GM12865 (cell line): ENCODE data around the gene LHX3.

ENCODE experiments used
- DNase-seq: peaks from one replicate; pipeline ENCODE4 v3.0.0; 2010; ENCODE audit warnings: low read depth
- H3K4me3 ChIP-seq: 2 replicates; pipeline ENCODE4 v1.5.1; 2011; ENCODE audit warnings: mild to moderate bottlenecking, low read depth, low read length, control low read depth
- TF ChIP-seq, protein P1 (sequence below): IDR thresholded peaks from 2 replicates; pipeline ENCODE4 v1.5.1; 2011; ENCODE audit warnings: low read length, control low read depth, low read depth, inconsistent platforms; ENCODE audit not compliant: insufficient read depth; ENCODE audit errors: missing control alignments

LHX3 gene

DNA sequence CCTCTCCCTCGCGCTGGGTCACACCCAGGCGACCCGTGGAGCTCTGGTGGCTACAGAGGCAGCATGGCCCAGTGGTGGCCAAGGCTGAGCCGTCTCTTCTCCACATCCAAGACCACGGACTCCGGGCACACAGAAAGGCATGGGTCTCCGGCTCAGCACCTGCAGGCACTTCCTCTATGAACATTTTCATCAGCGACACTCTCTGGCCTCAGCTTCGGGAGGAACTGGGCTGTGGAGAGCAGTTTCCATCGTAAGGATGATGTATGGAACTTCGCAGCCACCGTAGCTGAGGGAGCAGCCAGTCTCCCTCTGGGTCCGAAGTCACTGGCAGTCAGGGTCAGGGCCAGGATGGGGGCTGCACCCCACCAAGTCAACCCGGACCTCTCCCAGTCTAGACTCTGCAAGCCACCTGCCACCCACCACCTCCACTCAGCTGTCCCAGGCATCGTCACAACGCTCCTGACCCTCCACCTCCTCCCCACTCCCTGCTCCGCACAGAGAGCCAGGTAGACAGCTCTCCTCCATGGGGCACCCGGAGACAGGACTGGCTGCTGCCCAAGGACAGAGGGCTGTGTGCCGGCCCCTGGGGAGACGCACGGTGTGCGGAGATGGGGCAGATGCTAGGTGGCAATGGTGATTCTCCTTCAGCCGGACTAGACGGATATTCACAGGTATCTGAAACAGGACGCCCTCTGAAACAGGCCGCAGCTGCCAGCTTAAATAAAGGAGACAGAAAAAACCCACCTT lies 31.0 kb upstream of the LHX3 start:
- no peak overlapping the region for H3K4me3 ChIP-seq
- TF ChIP-seq, protein P1, sequence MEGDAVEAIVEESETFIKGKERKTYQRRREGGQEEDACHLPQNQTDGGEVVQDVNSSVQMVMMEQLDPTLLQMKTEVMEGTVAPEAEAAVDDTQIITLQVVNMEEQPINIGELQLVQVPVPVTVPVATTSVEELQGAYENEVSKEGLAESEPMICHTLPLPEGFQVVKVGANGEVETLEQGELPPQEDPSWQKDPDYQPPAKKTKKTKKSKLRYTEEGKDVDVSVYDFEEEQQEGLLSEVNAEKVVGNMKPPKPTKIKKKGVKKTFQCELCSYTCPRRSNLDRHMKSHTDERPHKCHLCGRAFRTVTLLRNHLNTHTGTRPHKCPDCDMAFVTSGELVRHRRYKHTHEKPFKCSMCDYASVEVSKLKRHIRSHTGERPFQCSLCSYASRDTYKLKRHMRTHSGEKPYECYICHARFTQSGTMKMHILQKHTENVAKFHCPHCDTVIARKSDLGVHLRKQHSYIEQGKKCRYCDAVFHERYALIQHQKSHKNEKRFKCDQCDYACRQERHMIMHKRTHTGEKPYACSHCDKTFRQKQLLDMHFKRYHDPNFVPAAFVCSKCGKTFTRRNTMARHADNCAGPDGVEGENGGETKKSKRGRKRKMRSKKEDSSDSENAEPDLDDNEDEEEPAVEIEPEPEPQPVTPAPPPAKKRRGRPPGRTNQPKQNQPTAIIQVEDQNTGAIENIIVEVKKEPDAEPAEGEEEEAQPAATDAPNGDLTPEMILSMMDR, result no peak
- DNase-seq, result no peak

DNA sequence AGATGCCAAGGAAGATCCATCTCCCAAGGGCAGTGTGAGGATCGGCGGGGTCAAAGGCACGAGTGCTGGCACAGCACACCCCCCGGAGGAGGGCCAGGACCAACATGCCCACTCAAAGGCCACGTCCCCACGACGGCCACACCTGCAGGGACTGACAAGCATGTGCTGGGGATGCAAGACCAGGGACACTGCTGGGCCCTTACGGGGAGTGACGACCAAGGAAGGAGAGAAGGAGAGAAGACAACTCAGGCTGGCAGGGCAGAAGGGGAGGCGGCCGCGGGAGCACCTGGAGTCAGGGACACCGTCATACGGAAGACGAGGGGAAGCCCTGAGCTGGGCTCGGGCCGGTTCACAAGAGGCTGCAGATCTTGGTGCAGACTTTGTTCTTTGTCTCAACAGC lies 30.2 kb upstream of the LHX3 start:
- DNase-seq, result no peak
- H3K4me3 ChIP-seq, result no peak overlapping the region
- TF ChIP-seq, protein P1, result no peak

DNA sequence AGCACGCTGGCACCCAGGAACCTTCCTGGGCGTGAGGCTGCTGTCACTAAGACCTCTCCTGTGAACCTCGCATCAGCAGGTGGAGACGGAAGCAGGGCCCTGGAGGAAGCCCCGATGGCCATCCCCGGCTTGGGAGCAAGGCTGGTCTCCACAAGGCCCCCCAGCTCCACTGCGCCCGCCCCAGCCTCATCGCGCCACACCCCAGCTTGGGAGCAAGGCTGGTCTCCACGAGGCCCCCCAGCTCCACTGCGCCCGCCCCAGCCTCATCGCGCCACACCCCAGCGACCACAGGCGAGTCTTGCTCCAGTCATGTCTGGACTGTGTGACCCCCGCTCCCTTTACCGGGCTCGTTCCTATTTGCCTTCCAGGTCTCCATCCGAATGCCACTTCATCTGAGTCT lies 29.7 kb upstream of the LHX3 start:
- H3K4me3 ChIP-seq, result no peak overlapping the region
- TF ChIP-seq, protein P1, result no peak
- DNase-seq, result no peak

DNA sequence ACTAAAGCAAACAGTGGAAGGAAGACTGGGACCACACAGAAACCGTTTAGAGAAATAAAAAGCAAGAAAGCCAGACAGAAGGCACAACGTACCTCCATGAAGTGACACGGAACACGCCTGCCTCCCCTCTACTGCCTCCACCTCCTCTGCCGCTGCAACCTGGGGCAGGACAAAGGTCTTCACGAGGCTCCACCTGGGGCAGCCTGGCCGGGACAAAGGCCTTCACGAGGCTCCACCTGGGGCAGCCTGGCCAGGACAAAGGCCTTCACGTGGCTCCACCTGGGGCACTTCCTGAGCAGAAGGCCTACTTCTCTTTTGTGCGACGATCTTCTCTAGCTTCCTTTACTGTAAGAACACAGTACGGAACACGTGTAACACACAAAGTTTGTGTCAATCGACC lies 28.9 kb upstream of the LHX3 start:
- TF ChIP-seq, protein P1, result no peak
- H3K4me3 ChIP-seq, result no peak overlapping the region
- DNase-seq, result no peak

DNA sequence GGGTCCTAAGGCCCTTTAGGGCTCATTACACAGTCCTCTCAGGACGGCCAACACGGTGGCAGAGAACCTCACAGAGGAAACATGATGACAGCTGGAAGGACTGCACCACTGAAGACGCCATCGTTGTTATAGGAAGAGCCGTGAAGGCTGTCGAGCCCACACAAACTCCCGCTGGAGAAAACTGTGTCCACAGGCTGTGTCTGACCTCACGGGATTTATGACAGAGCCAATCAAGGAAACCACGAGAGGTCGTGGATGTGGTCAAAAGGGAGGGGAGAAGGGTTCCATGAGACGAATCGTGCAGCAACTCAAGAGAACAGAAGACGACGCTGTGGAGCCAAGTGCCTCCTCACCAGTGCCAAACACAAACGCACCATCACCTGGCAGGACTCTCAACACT lies 28.5 kb upstream of the LHX3 start:
- H3K4me3 ChIP-seq, result no peak overlapping the region
- TF ChIP-seq, protein P1, result no peak
- no peak for DNase-seq

DNA sequence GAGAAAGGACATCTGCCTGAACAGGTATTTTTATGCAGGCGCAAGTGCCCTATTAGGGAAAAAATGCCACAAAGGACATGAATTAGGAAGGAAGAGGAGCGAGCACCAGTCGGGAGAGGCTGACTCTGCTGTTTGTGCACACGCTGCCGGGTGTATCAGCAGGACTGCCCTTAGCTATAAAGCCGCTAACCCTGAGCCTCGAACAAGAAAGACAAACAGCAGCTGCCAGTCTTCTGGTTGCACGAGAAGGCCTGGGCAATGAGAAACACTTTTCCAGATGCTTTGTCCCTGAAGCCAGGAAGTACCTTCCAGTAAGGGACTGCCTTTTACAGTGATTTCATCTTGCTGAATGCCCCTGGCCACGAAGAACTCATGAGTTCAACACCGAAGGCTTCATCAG lies 28.0 kb upstream of the LHX3 start:
- no peak for DNase-seq
- TF ChIP-seq, protein P1, result no peak
- no peak overlapping the region for H3K4me3 ChIP-seq
